Endodermal cell (in vitro differentiated cells): ENCODE results near the gene KIAA0232. TPM values are rescaled to one million over a fixed set of nuclear protein-coding genes. Genes with fewer than 3 reads are reported as not detected.

Experiments used
- DNase-seq: peaks from one replicate; pipeline ENCODE4 v3.0.0-alpha.2; 2017
- H3K27ac ChIP-seq: 2 replicates; pipeline ENCODE4 v1.5.1; 2013; ENCODE audit warnings: mild to moderate bottlenecking, low read depth, low read length, moderate library complexity
- H3K27me3 ChIP-seq: 2 replicates; pipeline ENCODE4 v1.6.1; 2013; ENCODE audit warnings: mild to moderate bottlenecking, low read length, moderate library complexity; ENCODE audit not compliant: insufficient read depth, control insufficient read depth, poor library complexity, severe bottlenecking
- H3K36me3 ChIP-seq: 2 replicates; pipeline ENCODE4 v1.7.0; 2013; ENCODE audit warnings: mild to moderate bottlenecking, low read length, moderate library complexity; ENCODE audit not compliant: control insufficient read depth, insufficient read depth
- H3K4me1 ChIP-seq: one replicate; pipeline ENCODE4 v1.7.0; 2013; ENCODE audit warnings: low read length; ENCODE audit not compliant: control insufficient read depth, insufficient read depth
- H3K4me3 ChIP-seq: 2 replicates; pipeline ENCODE4 v1.5.1; 2013; ENCODE audit warnings: mild to moderate bottlenecking, low read length, moderate library complexity
- H3K9ac ChIP-seq: 2 replicates; pipeline ENCODE4 v1.6.1; 2013; ENCODE audit warnings: mild to moderate bottlenecking, low read length, moderate library complexity; ENCODE audit not compliant: poor library complexity, severe bottlenecking; ENCODE audit errors: extremely low read depth
- H3K9me3 ChIP-seq: 2 replicates; pipeline ENCODE4 v1.6.1; 2013; ENCODE audit warnings: mild to moderate bottlenecking, low read length, moderate library complexity; ENCODE audit not compliant: control insufficient read depth
- H3K27ac Mint-ChIP-seq: 2 replicates; pipeline ENCODE4 v1.8.0; 2020; ENCODE audit warnings: mixed read lengths
- H3K27me3 Mint-ChIP-seq: 2 replicates; pipeline ENCODE4 v1.8.0; 2021; ENCODE audit warnings: mild to moderate bottlenecking, mixed read lengths; ENCODE audit not compliant: insufficient read depth
- H3K36me3 Mint-ChIP-seq: 2 replicates; pipeline ENCODE4 v1.8.0; 2020; ENCODE audit warnings: low read depth, mixed read lengths
- H3K4me1 Mint-ChIP-seq: 2 replicates; pipeline ENCODE4 v1.8.0; 2020; ENCODE audit warnings: mixed read lengths
- H3K4me3 Mint-ChIP-seq: 2 replicates; pipeline ENCODE4 v1.8.0; 2020; ENCODE audit warnings: mild to moderate bottlenecking, moderate library complexity, mixed read lengths
- H3K9me3 Mint-ChIP-seq: 2 replicates; pipeline ENCODE4 v1.8.0; 2020; ENCODE audit warnings: mild to moderate bottlenecking, mixed read lengths
- WGBS, 2 experiments: methylation state at CpG; one replicate each; pipeline versions ENCODE4 v1.1.5 to v1.1.7; 2013; ENCODE audit warnings: missing lambda C conversion rate in 2 of 2, mixed read lengths in 1 of 2; ENCODE audit not compliant: insufficient coverage in 1 of 2, insufficient read length in 1 of 2; 5-methylcytosine and 5-hydroxymethylcytosine counted together
- total RNA-seq, 2 donors: library from RNA; stranded (reverse); fragmentation: NEBNext Ultra II Directional in 1 of 2; extraction: Animal tissue kit (Norgen Biotek cat#: 25700) in 1 of 2; gene quantifications; 2 replicates in 1 of 2; 3 replicates in 1 of 2; pipeline ENCODE4 v1.2.1, GENCODE V29; 2021
- TF ChIP-seq, protein P1 (sequence below): fragments of 200-600 bp; sonication (generic); conservative IDR thresholded peaks from 2 replicates; pipeline ENCODE4 v1.5.0; 2021; ENCODE audit warnings: antibody characterized with exemption, mild to moderate bottlenecking

Gene KIAA0232
- total RNA-seq, 2 donors from 2014 or later: 32.9 to 43.5 TPM

DNA sequence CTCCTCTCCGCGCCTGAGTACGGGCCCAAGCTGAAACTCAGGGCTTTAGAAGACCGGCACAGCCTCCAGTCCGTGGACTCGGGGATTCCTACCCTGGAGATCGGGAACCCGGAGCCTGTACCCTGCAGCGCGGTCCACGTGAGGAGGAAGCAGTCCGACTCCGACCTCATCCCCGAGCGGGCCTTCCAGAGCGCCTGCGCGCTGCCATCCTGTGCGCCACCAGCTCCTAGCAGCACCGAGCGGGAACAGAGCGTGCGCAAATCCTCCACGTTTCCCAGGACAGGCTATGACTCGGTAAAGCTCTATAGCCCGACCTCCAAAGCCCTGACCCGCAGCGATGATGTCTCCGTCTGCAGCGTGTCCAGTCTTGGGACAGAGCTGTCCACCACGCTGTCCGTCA, 141.0 kb downstream of the KIAA0232 start:
- TF ChIP-seq, protein P1, sequence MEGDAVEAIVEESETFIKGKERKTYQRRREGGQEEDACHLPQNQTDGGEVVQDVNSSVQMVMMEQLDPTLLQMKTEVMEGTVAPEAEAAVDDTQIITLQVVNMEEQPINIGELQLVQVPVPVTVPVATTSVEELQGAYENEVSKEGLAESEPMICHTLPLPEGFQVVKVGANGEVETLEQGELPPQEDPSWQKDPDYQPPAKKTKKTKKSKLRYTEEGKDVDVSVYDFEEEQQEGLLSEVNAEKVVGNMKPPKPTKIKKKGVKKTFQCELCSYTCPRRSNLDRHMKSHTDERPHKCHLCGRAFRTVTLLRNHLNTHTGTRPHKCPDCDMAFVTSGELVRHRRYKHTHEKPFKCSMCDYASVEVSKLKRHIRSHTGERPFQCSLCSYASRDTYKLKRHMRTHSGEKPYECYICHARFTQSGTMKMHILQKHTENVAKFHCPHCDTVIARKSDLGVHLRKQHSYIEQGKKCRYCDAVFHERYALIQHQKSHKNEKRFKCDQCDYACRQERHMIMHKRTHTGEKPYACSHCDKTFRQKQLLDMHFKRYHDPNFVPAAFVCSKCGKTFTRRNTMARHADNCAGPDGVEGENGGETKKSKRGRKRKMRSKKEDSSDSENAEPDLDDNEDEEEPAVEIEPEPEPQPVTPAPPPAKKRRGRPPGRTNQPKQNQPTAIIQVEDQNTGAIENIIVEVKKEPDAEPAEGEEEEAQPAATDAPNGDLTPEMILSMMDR: no peak
- 95 to 99% methylated on average over 26 to 32 of the region's 32 CpGs for WGBS, 2 experiments
- H3K4me1 Mint-ChIP-seq: peaks cover 35% of the 10 kb centered on the region
- H3K9me3 Mint-ChIP-seq: no peaks in the 10 kb centered on the region
- Histone ChIP-seq H3K4me3 (no peak overlapping the region), H3K27ac (no peak overlapping the region), H3K36me3 (peaks cover 15% of the 10 kb centered on the region), H3K27me3 (no peaks in the 10 kb centered on the region), H3K4me1 (no peaks in the 10 kb centered on the region), H3K9ac (no peak overlapping the region), H3K9me3 (no peaks in the 10 kb centered on the region)
- no peak for DNase-seq
- peaks cover 30% of the 10 kb centered on the region for H3K36me3 Mint-ChIP-seq
- H3K4me3 Mint-ChIP-seq: no peak overlapping the region
- peak overlapping the region; percentile 36 for H3K27ac Mint-ChIP-seq
- no peaks in the 10 kb centered on the region for H3K27me3 Mint-ChIP-seq

DNA sequence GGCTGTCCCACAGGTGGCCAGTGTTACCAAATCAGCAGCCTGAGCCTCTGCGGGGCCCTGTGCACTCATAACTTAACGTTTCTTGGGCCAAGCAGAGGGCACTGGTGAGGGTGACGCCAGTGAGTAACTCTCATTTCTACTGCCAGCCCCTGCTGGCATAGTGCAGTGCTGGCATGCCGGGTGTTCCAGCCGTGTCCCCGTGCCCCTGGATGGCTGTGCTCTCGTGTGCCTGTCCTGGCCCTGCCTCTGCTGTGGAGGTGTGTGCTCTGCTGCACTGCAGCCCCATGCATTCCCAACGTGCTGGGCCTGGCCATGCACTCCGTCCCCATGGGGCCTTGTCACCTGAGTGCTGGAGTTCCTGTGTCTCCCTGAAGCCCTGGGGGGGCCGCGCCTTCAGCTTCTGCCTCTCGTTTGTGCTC, 141.8 kb downstream of the KIAA0232 start:
- TF ChIP-seq, protein P1: no peak
- H3K4me3 ChIP-seq: no peak overlapping the region

DNA sequence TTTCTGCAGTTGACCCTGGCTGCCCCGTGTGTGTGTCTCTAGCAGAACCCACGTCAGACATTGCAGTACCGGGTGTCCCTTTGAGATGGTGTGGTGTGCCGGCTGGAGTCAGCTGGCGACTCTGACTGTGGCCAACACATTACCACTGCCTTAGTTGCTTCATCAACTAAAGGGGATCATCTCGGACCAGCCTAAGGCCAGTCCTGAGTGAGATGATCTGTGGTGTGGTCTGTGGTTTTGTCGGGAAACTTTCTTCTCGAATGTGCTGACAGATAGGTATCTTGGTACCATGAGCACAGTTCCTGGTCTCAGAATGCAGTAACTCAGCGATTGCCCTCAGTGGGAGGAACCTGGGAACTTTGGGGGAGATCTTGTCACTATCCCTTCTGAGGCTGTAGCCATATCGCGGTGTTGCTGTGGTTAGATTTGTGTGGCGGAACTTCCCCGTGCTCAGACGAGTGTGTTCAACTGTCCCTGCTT, 142.9 kb downstream of the KIAA0232 start:
- WGBS, 2 experiments: 92 to 95% methylated on average over 8 to 14 of the region's 14 CpGs
- Mint-ChIP-seq H3K36me3 (peaks cover 30% of the 10 kb centered on the region), H3K9me3 (no peaks in the 10 kb centered on the region), H3K4me3 (no peak overlapping the region), H3K27me3 (no peaks in the 10 kb centered on the region), H3K27ac (no peak overlapping the region), H3K4me1 (peaks cover 38% of the 10 kb centered on the region)
- Histone ChIP-seq H3K9me3 (no peaks in the 10 kb centered on the region), H3K4me3 (no peak overlapping the region), H3K27me3 (no peaks in the 10 kb centered on the region), H3K36me3 (peaks cover 15% of the 10 kb centered on the region), H3K27ac (no peak overlapping the region), H3K4me1 (no peaks in the 10 kb centered on the region), H3K9ac (no peak overlapping the region)
- TF ChIP-seq, protein P1: no peak
- no peak for DNase-seq

More for the DNA sequence above, 141.8 kb downstream of the KIAA0232 start:
- no peaks in the 10 kb centered on the region for H3K9me3 ChIP-seq
- no peak overlapping the region for H3K27ac ChIP-seq
- no peaks in the 10 kb centered on the region for H3K9me3 Mint-ChIP-seq
- no peak overlapping the region for H3K27ac Mint-ChIP-seq
- no peaks in the 10 kb centered on the region for H3K4me1 ChIP-seq
- no peaks in the 10 kb centered on the region for H3K27me3 Mint-ChIP-seq
- DNase-seq: no peak
- no peak overlapping the region for H3K9ac ChIP-seq
- 97 to 99% methylated on average over 9 to 12 of the region's 12 CpGs for WGBS, 2 experiments
- no peaks in the 10 kb centered on the region for H3K27me3 ChIP-seq
- H3K36me3 Mint-ChIP-seq: peaks cover 30% of the 10 kb centered on the region
- H3K4me1 Mint-ChIP-seq: peaks cover 36% of the 10 kb centered on the region
- H3K4me3 Mint-ChIP-seq: no peak overlapping the region
- H3K36me3 ChIP-seq: peaks cover 15% of the 10 kb centered on the region
